Measurements from ENCODE around the gene TMPRSS13. TPM values are rescaled to one million over a fixed set of nuclear protein-coding genes. Genes with fewer than 3 reads are reported as not detected.
A peak's percentile ranks its signal among the peaks of the same experiment; 100 is the strongest.

Gene TMPRSS13
- total and polyA plus RNA-seq, 9 of the 15 experiments (the other 6 are each of a cell fraction or from before 2014, with no cell fraction given): 0.11 to 0.29 (median 0.15) TPM

DNA sequence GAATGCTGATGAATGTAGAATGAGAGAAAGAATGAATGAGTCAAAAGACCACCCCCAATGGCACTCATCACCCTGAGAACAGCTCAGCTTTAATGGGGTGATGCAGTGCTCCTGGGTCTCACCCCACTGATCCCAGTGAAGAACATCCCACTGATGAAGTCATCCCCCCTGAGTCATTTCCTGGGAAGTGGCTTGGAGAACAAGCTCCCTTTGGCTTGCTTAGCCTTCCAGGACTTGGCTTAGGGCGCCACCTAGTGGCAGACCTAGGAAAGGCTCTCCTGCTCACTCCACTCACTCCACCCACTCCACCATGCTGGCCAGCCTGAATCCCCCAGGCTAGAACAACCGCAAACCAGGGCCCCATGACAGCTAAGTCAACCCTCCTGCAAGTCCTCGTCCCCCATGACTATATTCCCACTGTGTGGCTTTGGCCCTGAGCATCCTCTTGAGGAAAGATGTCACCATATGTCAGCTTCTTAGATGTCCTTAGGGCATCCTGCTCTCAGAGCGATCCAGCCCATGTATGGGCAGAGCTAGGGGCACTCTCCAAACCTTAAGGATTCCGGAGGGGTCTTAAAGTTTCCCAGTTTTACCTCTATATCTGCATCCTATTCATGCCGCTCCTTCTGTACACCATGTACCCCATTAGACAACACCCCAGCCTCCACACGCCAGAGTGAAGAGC lies 17.8 kb upstream of the TMPRSS13 start (continued):
- TF ChIP-seq STAG1 (CRISPR knock-in tag; IDR thresholded peaks at IDR 0.05; ENCODE audit: borderline replicate concordance) (peak; percentile 53; the same call in 1 of the 2 replicates), SREBF1 (IDR thresholded peaks at IDR 0.05; ENCODE audit: borderline replicate concordance, low read depth, low read length) (no peak), ZNF444 (CRISPR knock-in tag; IDR thresholded peaks at IDR 0.05) (no peak), SAFB2 (IDR thresholded peaks at IDR 0.05; ENCODE audit: borderline replicate concordance, low read depth, low read length, severe bottlenecking) (no peak), RBM17 (IDR thresholded peaks at IDR 0.05; ENCODE audit: borderline replicate concordance, low read depth, low read length) (no peak), ZNF134 (CRISPR knock-in tag; conservative IDR thresholded peaks at IDR 0.05) (no peak), ZNF174 (CRISPR knock-in tag; IDR thresholded peaks at IDR 0.05) (no peak), HLTF (IDR thresholded peaks at IDR 0.05) (no peak), EWSR1 (IDR thresholded peaks at IDR 0.05; ENCODE audit: borderline replicate concordance, low read depth, partially characterized antibody) (no peak), ZNF133 (CRISPR knock-in tag; IDR thresholded peaks at IDR 0.05) (no peak), ETV5 (CRISPR knock-in tag; IDR thresholded peaks at IDR 0.05; ENCODE audit: low read depth) (peak; percentile 92), SMARCA4 (IDR thresholded peaks at IDR 0.05) (peak; percentile 79), GATAD2B (IDR thresholded peaks at IDR 0.05; ENCODE audit: borderline replicate concordance) (peak; percentile 58; the same call in 1 of the 2 replicates)
- TF ChIP-seq, protein P1, sequence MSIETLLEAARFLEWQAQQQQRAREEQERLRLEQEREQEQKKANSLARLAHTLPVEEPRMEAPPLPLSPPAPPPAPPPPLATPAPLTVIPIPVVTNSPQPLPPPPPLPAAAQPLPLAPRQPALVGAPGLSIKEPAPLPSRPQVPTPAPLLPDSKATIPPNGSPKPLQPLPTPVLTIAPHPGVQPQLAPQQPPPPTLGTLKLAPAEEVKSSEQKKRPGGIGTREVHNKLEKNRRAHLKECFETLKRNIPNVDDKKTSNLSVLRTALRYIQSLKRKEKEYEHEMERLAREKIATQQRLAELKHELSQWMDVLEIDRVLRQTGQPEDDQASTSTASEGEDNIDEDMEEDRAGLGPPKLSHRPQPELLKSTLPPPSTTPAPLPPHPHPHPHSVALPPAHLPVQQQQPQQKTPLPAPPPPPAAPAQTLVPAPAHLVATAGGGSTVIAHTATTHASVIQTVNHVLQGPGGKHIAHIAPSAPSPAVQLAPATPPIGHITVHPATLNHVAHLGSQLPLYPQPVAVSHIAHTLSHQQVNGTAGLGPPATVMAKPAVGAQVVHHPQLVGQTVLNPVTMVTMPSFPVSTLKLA (conservative IDR thresholded peaks at IDR 0.05): no peak; a peak in 1 of 4 replicates
- TF ChIP-seq, protein P2, sequence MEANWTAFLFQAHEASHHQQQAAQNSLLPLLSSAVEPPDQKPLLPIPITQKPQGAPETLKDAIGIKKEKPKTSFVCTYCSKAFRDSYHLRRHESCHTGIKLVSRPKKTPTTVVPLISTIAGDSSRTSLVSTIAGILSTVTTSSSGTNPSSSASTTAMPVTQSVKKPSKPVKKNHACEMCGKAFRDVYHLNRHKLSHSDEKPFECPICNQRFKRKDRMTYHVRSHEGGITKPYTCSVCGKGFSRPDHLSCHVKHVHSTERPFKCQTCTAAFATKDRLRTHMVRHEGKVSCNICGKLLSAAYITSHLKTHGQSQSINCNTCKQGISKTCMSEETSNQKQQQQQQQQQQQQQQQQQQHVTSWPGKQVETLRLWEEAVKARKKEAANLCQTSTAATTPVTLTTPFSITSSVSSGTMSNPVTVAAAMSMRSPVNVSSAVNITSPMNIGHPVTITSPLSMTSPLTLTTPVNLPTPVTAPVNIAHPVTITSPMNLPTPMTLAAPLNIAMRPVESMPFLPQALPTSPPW (CRISPR knock-in tag; IDR thresholded peaks at IDR 0.05): peak; percentile 30; the same call in 1 of the 2 replicates
- TF ChIP-seq, protein P3, sequence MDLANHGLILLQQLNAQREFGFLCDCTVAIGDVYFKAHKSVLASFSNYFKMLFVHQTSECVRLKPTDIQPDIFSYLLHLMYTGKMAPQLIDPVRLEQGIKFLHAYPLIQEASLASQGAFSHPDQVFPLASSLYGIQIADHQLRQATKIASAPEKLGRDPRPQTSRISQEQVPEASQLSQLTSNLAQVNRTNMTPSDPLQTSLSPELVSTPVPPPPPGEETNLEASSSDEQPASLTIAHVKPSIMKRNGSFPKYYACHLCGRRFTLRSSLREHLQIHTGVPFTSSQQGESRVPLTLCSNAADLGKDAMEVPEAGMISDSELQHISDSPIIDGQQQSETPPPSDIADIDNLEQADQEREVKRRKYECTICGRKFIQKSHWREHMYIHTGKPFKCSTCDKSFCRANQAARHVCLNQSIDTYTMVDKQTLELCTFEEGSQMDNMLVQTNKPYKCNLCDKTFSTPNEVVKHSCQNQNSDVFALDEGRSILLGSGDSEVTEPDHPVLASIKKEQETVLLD (IDR thresholded peaks at IDR 0.05): no peak
- TF ChIP-seq, protein P4, sequence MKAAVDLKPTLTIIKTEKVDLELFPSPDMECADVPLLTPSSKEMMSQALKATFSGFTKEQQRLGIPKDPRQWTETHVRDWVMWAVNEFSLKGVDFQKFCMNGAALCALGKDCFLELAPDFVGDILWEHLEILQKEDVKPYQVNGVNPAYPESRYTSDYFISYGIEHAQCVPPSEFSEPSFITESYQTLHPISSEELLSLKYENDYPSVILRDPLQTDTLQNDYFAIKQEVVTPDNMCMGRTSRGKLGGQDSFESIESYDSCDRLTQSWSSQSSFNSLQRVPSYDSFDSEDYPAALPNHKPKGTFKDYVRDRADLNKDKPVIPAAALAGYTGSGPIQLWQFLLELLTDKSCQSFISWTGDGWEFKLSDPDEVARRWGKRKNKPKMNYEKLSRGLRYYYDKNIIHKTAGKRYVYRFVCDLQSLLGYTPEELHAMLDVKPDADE (conservative IDR thresholded peaks at IDR 0.05; ENCODE audit: control insufficient read depth, low read depth, low read length): no peak
- TF ChIP-seq, protein P5, sequence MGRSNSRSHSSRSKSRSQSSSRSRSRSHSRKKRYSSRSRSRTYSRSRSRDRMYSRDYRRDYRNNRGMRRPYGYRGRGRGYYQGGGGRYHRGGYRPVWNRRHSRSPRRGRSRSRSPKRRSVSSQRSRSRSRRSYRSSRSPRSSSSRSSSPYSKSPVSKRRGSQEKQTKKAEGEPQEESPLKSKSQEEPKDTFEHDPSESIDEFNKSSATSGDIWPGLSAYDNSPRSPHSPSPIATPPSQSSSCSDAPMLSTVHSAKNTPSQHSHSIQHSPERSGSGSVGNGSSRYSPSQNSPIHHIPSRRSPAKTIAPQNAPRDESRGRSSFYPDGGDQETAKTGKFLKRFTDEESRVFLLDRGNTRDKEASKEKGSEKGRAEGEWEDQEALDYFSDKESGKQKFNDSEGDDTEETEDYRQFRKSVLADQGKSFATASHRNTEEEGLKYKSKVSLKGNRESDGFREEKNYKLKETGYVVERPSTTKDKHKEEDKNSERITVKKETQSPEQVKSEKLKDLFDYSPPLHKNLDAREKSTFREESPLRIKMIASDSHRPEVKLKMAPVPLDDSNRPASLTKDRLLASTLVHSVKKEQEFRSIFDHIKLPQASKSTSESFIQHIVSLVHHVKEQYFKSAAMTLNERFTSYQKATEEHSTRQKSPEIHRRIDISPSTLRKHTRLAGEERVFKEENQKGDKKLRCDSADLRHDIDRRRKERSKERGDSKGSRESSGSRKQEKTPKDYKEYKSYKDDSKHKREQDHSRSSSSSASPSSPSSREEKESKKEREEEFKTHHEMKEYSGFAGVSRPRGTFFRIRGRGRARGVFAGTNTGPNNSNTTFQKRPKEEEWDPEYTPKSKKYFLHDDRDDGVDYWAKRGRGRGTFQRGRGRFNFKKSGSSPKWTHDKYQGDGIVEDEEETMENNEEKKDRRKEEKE (IDR thresholded peaks at IDR 0.05; ENCODE audit: borderline replicate concordance in 1 of 2, control insufficient read depth in 1 of 2, low read depth in 2 of 2, low read length in 1 of 2): no peak

Measured in K562 (cell line).